AML-193 (cell line): Measurements from ENCODE around the gene ZFP36L1.

Experiments
- DNase-seq, 2 experiments: peaks; one replicate each; lab custom pipeline; 2025; lab: John Stamatoyannopoulos, UW

The ZFP36L1 gene

GRCh38 chr14:68816183-68816942, 23.5 kb upstream of the ZFP36L1 start:
- DNase-seq: peak; percentile 68 to 69

DNA sequence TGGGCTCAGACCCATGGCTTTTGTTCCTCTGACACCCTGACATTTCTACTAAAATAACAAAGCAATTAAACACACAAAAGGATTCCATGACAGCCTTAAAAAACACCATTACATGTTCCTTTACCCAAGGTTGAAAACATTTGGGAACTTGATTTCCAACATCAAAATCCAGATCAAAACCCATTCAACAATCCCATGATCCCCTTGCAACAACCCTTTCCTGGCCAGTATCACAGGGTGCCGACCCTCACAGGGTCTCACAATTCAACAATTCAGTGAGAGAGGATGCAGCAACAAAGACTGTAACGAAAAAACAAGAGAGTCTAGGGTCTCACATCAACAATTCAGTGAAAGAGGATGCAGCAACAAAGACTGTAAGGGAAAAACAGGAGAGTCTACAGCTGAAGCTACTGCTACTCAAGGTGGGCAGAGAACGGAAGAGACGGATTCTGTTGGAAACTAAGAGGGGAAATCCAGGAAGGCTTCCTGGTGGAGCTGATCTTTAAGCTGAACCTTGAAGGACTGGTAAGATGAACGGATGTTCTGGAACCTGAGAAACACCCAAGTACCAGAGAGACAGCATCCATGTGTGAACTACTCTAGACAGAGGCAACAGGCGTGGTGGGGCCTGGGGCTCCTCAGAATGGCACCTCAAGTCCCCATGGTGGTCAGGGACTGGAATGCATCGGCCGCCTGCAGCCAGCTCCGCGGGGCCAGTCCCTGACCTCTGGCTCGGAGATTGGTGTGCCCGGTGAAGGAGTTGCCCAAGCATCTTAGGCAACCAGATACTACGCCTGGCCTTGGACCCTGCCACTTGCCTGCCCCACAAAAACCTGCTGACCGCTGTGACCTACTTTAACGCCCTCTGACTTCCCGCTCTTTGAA, 22.7 kb upstream of the ZFP36L1 start:
- DNase-seq: peak in 1 of 2 experiments; percentile 46

DNA sequence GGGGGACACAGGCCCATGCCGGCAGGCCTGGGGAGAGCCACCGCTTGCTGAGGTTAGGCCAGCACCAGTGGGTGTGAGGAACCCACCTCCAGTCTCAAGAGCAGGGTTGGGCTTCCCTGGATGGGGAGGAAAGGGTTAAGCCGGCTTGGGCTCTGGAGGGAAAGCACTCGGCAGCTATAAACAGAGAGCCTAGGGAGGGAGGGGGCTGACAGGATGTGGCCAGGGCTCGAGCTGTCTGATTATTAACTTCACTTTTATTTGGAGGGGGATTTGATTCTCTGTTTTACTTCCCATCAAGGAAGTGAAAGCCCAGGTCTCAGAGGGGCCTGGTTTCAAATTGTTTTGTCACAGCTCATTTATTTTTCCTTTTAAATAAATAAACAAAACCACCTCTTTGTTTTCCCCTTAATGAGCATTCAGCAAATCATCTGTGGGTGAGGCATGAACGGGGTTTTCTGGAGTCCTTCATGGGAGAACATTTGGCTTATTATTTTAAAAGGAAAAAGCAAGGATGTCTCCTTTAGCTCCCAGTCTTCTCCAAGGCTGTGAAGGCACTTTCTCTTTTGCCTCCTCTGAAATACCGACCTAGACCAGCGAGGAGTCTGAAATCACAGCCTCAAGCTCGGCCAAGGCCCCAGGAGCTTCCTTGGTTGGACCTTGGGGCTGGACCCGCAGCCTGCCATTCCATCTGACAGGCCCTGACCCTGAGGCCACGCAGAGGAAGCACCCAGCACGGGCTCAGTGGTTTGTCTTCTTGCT, 21.9 kb upstream of the ZFP36L1 start:
- DNase-seq: no peak

- DNase-seq: no peak
Measured at GRCh38 chr14:68814238-68814538, 21.3 kb upstream of the ZFP36L1 start.

- DNase-seq: no peak
Measured at GRCh38 chr14:68813318-68813838, 20.5 kb upstream of the ZFP36L1 start.

- no peak for DNase-seq
Measured at GRCh38 chr14:68811171-68811570, 18.3 kb upstream of the ZFP36L1 start.

GRCh38 chr14:68810173-68811153, 17.6 kb upstream of the ZFP36L1 start:
- no peak for DNase-seq

DNA sequence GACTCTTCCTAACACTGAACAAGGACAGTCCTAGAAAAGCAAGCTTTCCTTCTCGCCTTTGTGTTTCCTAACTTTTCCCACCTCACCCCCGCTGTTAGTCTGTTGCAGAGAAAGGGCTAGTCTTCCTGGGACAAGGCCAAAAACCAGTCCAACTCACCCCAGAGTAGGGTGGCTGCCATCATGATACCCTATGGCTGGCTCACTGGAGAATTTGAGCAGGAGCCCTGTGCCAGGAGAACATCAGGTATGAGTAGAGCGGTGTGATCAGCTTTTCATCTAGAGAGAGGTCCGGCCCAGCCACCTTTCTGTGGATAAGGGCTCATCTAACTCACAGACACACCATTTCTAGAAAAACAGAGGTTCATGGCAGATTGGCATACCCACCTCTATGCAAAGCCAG, 16.7 kb upstream of the ZFP36L1 start:
- DNase-seq: no peak

DNA sequence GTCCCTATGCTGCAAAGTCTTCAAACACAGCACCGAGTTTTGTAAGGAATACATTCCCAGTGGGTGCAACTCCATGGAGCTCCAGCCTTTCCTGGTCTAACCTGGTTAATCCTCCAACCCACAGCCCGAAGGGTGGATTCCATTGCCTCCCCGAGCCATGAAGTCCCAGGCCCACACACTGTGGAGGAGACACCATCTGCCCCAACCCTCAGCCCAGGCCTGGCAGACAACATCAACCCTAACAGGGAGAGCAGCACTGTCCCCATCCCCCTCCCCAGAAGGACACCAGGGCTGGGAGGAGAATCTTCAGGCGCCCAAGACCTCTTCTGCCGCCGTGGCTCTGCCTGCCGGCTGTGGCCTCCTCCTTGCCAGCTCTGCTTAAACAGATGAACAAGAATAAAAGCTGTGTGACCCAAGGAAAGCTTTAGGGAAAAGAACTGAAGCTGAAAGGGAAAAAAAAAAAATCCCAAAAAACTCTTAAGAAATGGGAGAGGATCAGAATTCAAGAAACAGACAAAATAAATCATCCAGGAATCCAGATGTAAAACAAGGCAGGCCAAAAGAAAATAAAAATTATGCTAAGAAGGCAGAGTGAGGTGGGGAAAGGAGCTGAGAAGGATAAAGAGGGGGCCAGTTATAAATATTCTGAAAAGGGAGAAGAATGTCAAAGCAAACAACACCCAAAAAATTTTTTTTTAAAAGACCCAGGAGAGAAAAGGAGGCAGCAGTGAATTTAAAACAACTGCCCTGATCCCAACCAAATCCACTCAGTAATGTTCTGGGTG, 16.0 kb upstream of the ZFP36L1 start:
- DNase-seq: no peak

DNA sequence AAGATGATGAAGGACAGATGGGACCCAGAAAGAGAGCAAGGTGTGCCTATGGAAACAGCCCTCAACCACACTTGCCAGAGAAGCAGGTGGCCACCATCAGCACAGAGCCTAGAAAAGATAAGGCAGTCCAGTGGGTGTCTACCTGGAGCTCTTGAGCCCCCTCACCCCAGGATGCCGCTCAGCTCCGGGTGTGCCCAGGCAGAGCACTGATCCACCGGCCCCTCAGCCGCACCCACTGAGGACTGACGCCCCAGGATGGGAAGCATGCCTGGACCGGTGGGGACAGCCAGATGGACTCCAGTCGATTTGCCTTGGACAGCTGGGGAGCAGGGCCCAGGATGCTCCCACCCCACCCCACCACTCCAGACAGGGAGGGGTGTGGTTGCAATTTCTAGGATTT, 15.1 kb upstream of the ZFP36L1 start:
- DNase-seq: no peak

DNA sequence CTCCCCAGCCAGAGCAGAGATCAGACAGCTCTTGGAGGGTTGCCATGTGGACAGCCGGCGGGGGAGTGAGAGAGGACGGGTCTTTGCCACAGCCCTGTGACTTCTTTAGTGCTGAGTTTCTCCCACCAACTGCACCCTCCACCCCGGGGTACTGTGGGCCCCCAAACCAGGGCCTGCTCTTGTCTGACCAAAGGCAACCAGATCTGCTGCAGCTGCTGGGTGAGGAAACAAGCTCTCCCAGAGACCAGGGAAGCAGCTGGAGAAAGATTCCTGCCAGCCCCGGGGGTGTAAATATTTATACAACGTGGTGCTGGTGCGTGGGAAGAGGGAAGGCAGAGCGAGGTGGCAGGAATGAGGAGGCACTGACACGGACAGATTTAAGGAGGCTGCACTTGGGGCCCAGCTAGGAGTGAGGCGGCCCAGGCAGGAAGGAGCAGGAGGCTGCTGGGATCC, 14.3 kb upstream of the ZFP36L1 start:
- DNase-seq: peak in 1 of 2 experiments; percentile 16

GRCh38 chr14:68806526-68807147, 13.8 kb upstream of the ZFP36L1 start:
- no peak for DNase-seq

DNA sequence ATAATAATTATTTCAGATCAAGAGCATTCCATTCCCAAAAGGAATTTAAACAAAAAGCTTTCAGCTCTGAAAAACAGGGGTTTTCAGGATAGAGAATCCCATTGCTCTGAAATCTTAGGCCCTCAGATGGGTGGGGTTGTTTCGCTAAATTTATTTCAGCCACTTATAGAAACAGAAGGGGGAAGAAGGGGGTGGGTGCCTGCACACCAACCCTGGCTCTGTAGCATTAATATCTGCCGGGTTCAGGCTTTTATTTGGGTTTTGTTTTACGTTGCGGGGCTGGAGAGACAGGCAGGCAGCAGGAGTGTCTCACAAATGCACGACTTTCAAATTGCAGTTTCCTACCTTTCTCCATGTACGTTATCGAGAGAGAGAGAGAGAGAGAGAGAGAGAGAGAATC, 12.5 kb upstream of the ZFP36L1 start:
- DNase-seq: no peak

GRCh38 chr14:68801631-68802030, 8.8 kb upstream of the ZFP36L1 start:
- no peak for DNase-seq

- no peak for DNase-seq
Measured at GRCh38 chr14:68800953-68801352, 8.1 kb upstream of the ZFP36L1 start.

GRCh38 chr14:68800390-68800789, 7.5 kb upstream of the ZFP36L1 start:
- no peak for DNase-seq

GRCh38 chr14:68798621-68799020, 5.8 kb upstream of the ZFP36L1 start:
- no peak for DNase-seq

DNA sequence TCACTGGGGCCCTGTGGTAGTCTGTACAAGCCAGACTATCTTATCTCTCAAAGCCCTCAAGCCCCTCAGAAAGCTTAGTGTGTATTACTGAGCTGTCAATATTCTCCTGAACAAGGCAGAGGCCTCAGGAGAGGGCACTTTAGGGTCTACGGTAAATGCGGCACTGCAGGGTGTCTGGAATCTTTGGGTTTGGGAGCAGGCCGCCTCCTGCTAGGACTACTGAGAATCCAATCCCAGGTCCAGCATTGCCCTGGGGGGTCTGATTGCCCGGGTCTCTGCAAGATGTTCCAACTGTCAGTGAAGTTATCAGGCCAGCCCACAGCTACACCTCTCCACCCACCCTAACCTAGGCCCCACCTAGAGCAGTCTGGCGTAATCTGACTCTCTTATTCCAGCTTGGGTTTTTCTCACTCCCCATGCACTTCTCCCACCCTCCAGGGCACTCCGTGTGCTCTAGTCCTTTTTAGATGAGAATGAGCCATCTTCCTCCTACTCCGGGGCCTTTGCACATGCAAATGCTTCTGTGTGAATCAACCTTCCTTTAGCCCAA, 4.3 kb upstream of the ZFP36L1 start:
- no peak for DNase-seq

- no peak for DNase-seq
Measured at GRCh38 chr14:68796418-68797101, 3.7 kb upstream of the ZFP36L1 start.
